Endothelial cell of umbilical vein (primary cell): ENCODE data around the gene BSND.

ENCODE experiments used
- CTCF ChIP-seq, 2 donors: IDR thresholded peaks; 1 replicate in 1 of 2; 2 replicates in 1 of 2; pipeline ENCODE4 v1.5.1; 2011; ENCODE audit warnings: low read length in 2 of 2, mild to moderate bottlenecking in 2 of 2, moderate library complexity in 2 of 2, control low read depth in 1 of 2, inconsistent platforms in 1 of 2, low read depth in 1 of 2; ENCODE audit not compliant: insufficient read depth in 1 of 2; ENCODE audit errors: extremely low read depth in 1 of 2
- POLR2A ChIP-seq: IDR thresholded peaks from 2 replicates; pipeline ENCODE4 v1.6.1; 2012; ENCODE audit warnings: low read depth, mild to moderate bottlenecking, control low read depth, low read length

GRCh38 chr1:54988975-54989374, 9.8 kb upstream of the BSND start:
- TF ChIP-seq POLR2A (no peak), CTCF (IDR thresholded peaks at IDR 0.05; ENCODE audit: extremely low read depth in 1 of 2, insufficient read depth in 1 of 2, low read depth in 1 of 2, low read length in 2 of 2) (no peak)
